Muscle of arm (tissue), 14 donors: ENCODE data around the gene ASCC3. TPM values are rescaled to one million over a fixed set of nuclear protein-coding genes. Genes with fewer than 3 reads are reported as not detected.

ENCODE experiments used
- DNase-seq: peaks from one replicate; pipeline ENCODE4 v3.0.0-alpha.2; 2013
- long read RNA-seq, 11 donors: transcript quantifications; one replicate each; lab custom pipeline, GENCODE V29; 2026
- polyA plus RNA-seq, 12 donors: library from polyadenylated mRNA; unstranded; fragments of 120-200 nt; gene quantifications; one replicate each; pipeline ENCODE4 v1.2.1, GENCODE V29; 2013; ENCODE audit not compliant: insufficient read length in 12 of 12

The ASCC3 gene, protein sequence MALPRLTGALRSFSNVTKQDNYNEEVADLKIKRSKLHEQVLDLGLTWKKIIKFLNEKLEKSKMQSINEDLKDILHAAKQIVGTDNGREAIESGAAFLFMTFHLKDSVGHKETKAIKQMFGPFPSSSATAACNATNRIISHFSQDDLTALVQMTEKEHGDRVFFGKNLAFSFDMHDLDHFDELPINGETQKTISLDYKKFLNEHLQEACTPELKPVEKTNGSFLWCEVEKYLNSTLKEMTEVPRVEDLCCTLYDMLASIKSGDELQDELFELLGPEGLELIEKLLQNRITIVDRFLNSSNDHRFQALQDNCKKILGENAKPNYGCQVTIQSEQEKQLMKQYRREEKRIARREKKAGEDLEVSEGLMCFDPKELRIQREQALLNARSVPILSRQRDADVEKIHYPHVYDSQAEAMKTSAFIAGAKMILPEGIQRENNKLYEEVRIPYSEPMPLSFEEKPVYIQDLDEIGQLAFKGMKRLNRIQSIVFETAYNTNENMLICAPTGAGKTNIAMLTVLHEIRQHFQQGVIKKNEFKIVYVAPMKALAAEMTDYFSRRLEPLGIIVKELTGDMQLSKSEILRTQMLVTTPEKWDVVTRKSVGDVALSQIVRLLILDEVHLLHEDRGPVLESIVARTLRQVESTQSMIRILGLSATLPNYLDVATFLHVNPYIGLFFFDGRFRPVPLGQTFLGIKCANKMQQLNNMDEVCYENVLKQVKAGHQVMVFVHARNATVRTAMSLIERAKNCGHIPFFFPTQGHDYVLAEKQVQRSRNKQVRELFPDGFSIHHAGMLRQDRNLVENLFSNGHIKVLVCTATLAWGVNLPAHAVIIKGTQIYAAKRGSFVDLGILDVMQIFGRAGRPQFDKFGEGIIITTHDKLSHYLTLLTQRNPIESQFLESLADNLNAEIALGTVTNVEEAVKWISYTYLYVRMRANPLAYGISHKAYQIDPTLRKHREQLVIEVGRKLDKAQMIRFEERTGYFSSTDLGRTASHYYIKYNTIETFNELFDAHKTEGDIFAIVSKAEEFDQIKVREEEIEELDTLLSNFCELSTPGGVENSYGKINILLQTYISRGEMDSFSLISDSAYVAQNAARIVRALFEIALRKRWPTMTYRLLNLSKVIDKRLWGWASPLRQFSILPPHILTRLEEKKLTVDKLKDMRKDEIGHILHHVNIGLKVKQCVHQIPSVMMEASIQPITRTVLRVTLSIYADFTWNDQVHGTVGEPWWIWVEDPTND (N-terminal part only)
- 10 to 100 TPM in 11 of 12 donors, not detected in 1; 12.0 to 33.6 (median 16.7) TPM for polyA plus RNA-seq
- long read RNA-seq, donor 1, partial matches to known transcripts = 0 of 5 reads
- long read RNA-seq, donor 1, other reads (novel, unspliced or antisense) = 0 of 5 reads
- long read RNA-seq, donor 2, partial matches to known transcripts = 0 of 3 reads
- long read RNA-seq, donor 2, other reads (novel, unspliced or antisense) = 0 of 3 reads
- long read RNA-seq, donor 3 = 0 reads
- long read RNA-seq, donor 4, partial matches to known transcripts = 0 of 1 reads
- long read RNA-seq, donor 4, other reads (novel, unspliced or antisense) = 0 of 1 reads
- long read RNA-seq, donor 5, partial matches to known transcripts = 7 of 8 reads
- long read RNA-seq, donor 5, other reads (novel, unspliced or antisense) = 0 of 8 reads
- long read RNA-seq, donor 6 = 0 reads
- long read RNA-seq, donor 7, partial matches to known transcripts = 0 of 3 reads
- long read RNA-seq, donor 7, other reads (novel, unspliced or antisense) = 0 of 3 reads
- long read RNA-seq, donor 8 = 0 reads
- long read RNA-seq, donor 9, partial matches to known transcripts = 0 of 1 reads
- long read RNA-seq, donor 9, other reads (novel, unspliced or antisense) = 0 of 1 reads
- long read RNA-seq, donor 10, partial matches to known transcripts = 0 of 1 reads
- long read RNA-seq, donor 10, other reads (novel, unspliced or antisense) = 0 of 1 reads
- long read RNA-seq, donor 11 = 0 reads

GRCh38 chr6:100880853-100881706, at the start of gene ASCC3:
ASCC3 (minus strand) TSS chr6:100881329; CDS start chr6:100867997, 13,332 bp downstream.
- peak; percentile 92 for DNase-seq

DNA sequence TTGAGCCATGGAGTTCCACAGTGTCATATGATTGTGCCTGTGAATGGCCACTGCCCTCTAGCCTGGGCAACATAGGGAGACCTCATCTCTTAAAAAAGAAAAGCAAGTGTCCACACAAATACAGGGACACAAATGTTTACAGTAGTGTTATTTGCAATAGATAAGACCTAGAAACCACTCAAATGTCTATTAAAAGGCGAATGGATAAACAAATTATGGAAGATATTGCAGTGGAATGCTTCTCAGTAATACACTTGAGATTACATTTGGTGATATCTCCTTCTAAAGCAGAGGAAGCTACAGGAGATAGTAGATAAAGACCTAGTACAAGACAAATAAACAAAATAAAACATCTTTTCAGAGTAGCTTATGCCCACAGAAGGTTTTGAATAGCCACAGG, 44.6 kb upstream of the ASCC3 start:
- DNase-seq = no peak

GRCh38 chr6:100924534-100925227, 43.6 kb upstream of the ASCC3 start:
- no peak for DNase-seq

GRCh38 chr6:100923481-100924165, 42.5 kb upstream of the ASCC3 start:
- peak; percentile 29 for DNase-seq

GRCh38 chr6:100920028-100920605, 39.0 kb upstream of the ASCC3 start:
- no peak for DNase-seq

GRCh38 chr6:100918152-100918551, 37.0 kb upstream of the ASCC3 start:
- DNase-seq = no peak

GRCh38 chr6:100915876-100916275, 34.7 kb upstream of the ASCC3 start:
- DNase-seq = no peak

GRCh38 chr6:100913400-100914276, 32.5 kb upstream of the ASCC3 start:
- no peak for DNase-seq

- DNase-seq = no peak
Measured at GRCh38 chr6:100906325-100906724, 25.2 kb upstream of the ASCC3 start.

- DNase-seq = no peak
Measured at GRCh38 chr6:100905067-100905466, 23.9 kb upstream of the ASCC3 start.

GRCh38 chr6:100904316-100904715, 23.2 kb upstream of the ASCC3 start:
- DNase-seq = no peak

GRCh38 chr6:100901582-100901981, 20.5 kb upstream of the ASCC3 start:
- no peak for DNase-seq

DNA sequence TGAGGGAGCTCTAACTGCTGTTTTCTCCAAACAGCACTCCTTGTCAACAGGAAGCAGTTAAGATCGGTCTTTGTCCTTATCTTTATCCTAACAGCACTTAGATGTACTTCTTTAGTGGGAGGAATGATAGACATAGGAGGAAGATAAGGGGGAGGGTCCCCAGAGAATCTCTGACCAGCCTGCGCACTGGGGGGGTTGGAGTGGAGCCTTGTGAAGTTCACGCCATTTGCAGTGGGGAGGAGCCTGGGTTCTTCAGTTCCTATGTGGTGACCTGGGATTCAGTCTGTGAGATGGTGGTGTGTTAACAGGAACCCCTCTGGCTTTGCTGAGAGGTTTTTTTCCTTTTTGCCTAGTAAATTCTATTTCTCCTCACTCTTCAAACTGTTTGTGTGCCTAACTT, 18.1 kb upstream of the ASCC3 start:
- DNase-seq = no peak

GRCh38 chr6:100897671-100898070, 16.5 kb upstream of the ASCC3 start:
- no peak for DNase-seq

DNA sequence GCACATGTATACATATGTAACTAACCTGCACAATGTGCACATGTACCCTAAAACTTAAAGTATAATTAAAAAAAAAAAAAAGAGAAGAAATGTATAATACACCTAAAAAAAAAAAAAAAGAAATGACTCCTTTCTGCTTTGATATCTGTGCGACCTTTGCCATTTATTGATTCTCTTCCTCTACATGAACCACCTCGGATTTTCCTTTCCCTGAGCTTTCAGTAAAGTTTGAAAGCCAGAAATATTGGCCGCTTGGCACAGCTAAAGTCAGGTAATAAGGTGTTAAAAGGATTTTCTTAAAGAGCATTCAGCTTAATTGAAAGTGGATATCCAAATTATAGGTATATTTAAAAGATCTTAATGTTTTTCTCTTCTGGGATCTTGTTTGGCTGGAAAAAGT, 12.6 kb upstream of the ASCC3 start:
- no peak for DNase-seq

DNA sequence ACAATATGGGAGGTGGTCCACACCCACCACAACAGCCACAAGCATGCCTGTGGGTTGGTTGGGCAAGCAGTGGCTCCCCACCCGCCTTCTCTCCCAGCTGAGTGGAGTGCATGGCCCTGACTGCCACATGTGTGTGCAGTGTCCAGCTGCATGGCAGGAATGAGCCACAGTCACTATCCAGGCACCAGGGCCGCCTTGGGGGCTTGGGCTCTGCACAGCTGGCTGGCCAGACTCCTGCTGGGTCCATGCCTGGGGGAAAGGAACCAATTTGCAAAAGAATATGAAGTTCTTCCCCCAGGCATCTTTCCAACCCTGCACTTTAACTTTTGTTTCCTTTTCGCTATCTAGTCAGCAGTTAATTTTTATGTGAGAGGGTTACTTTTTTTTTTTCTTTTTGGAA, 11.6 kb upstream of the ASCC3 start:
- DNase-seq = peak; percentile 46

DNA sequence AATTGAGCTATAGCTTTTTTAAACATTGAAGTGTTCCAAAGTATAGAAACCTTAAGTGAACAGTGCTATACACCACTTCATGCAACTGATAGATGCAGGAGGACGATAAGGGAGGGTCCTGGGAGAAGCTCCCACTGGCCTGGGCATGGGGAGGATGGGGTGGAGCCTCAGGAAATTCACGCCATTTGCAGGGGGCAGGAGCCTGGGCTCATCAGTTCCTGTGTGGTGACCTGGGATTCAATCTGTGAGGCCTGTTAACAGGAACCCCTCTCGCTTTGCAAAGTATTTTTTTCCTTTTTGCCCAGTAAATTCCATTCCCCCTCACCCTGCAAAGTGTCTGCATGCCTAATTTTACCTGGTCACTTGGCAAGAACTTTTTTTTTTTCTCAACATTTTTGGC, 11.0 kb upstream of the ASCC3 start:
- no peak for DNase-seq
